MM.1S (cell line): Measurements from ENCODE around the gene RNF38.

Source experiments
- EZH2 ChIP-seq: fragments of 300-600 bp; sonication (generic); optimal IDR thresholded peaks from 2 replicates; pipeline ENCODE3; 2017; ENCODE audit warnings: low read depth, mild to moderate bottlenecking, antibody characterized with exemption, low read length, mixed read lengths
- TF ChIP-seq, protein P1 (sequence below): fragments of 300-600 bp; sonication (generic); IDR thresholded peaks from 2 replicates; pipeline ENCODE4 v1.5.1; 2016; ENCODE audit warnings: antibody characterized with exemption, low read length, mixed read lengths

GRCh38 chr9:36319183-36319582 lies 80.9 kb downstream of the RNF38 start:
- TF ChIP-seq, protein P1, sequence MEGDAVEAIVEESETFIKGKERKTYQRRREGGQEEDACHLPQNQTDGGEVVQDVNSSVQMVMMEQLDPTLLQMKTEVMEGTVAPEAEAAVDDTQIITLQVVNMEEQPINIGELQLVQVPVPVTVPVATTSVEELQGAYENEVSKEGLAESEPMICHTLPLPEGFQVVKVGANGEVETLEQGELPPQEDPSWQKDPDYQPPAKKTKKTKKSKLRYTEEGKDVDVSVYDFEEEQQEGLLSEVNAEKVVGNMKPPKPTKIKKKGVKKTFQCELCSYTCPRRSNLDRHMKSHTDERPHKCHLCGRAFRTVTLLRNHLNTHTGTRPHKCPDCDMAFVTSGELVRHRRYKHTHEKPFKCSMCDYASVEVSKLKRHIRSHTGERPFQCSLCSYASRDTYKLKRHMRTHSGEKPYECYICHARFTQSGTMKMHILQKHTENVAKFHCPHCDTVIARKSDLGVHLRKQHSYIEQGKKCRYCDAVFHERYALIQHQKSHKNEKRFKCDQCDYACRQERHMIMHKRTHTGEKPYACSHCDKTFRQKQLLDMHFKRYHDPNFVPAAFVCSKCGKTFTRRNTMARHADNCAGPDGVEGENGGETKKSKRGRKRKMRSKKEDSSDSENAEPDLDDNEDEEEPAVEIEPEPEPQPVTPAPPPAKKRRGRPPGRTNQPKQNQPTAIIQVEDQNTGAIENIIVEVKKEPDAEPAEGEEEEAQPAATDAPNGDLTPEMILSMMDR: no peak
- TF ChIP-seq EZH2: no peak
